HCT116 (cell line): ENCODE data around the gene UPK3BL1. TPM values are rescaled to one million over a fixed set of nuclear protein-coding genes. Genes with fewer than 3 reads are reported as not detected.
A peak's percentile ranks its signal among the peaks of the same experiment; 100 is the strongest.
"Not testable (repeated sequence)": the region's sequence is repeated elsewhere in the genome, so short reads cannot be mapped to it uniquely, and the experiment has no call there.

Experiments
- ATAC-seq: fragments of 200-7000 bp; cut with Tn5 transposase; 2 replicates; pipeline ENCODE4 v1.9.1; 2020; ENCODE audit warnings: mild to moderate bottlenecking, moderate library complexity
- BruUV-seq: library from RNA; stranded (reverse); fragments of 400-500 nt; replicated peaks from 2 replicates; lab custom pipeline; 2021; lab: Mats Ljungman, UMichigan
- CTCF ChIA-PET: fragments of 300-600 bp; sonication (Branson Sonifier 250); formaldehyde crosslinking; loops from one replicate; lab custom pipeline; 2021; ENCODE audit warnings: antibody characterized with exemption; lab: Charles Lee
- POLR2A ChIA-PET: fragments of 300-600, 350-600 bp; sonication (Branson Sonifier 250); formaldehyde crosslinking; loops from one replicate; lab custom pipeline; 2021; ENCODE audit warnings: antibody characterized with exemption; lab: Charles Lee
- RAD21 ChIA-PET, 2 experiments: fragments of 300-600 bp; sonication (Branson Sonifier 250); formaldehyde crosslinking; loops; one replicate each; lab custom pipeline; 2023; ENCODE audit warnings: low total read pairs in 2 of 2; ENCODE audit not compliant: uncharacterized antibody in 2 of 2, unreplicated experiment in 2 of 2, low non-redundant PET in 1 of 2; lab: Charles Lee
- DNase-seq: peaks from one replicate; pipeline ENCODE4 v3.0.0-alpha.2; 2010; ENCODE audit warnings: low read depth, low spot score
- H2AFZ ChIP-seq: fragments of 200-600 bp; shearing (Covaris generic), sonication (generic); 2 replicates; pipeline ENCODE4 v1.6.1; 2017; ENCODE audit warnings: low read depth, mixed run types, mixed read lengths, antibody characterized with exemption, low read length; ENCODE audit not compliant: poor library complexity, severe bottlenecking
- H3K27ac ChIP-seq: 2 replicates; pipeline ENCODE4 v1.5.1; 2012; ENCODE audit warnings: low read depth, low read length
- H3K27me3 ChIP-seq: fragments of 200-600 bp; sonication (generic); 2 replicates; pipeline ENCODE4 v1.6.1; 2016; ENCODE audit warnings: mixed run types, low read length, mixed read lengths; ENCODE audit not compliant: insufficient read depth
- H3K36me3 ChIP-seq, 2 experiments: fragments of 200-500 bp in 1 of 2; fragments of 200-600 bp in 1 of 2; sonication (Bioruptor generic) in 1 of 2; sonication (generic) in 1 of 2; 2 replicates each; pipeline versions ENCODE4 v1.5.1 to v1.6.1; 2014 to 2016; ENCODE audit warnings: low read length in 2 of 2, inconsistent platforms in 1 of 2, mixed read lengths in 1 of 2, mixed run types in 1 of 2; ENCODE audit not compliant: insufficient read depth in 2 of 2, control insufficient read depth in 1 of 2
- H3K4me1 ChIP-seq, 2 experiments: fragments of 200-600 bp in 1 of 2; sonication (generic) in 1 of 2; 2 replicates each; pipeline versions ENCODE4 v1.5.1 to v1.6.1; 2012 to 2017; ENCODE audit warnings: low read length in 2 of 2, inconsistent platforms in 1 of 2, mild to moderate bottlenecking in 1 of 2, mixed read lengths in 1 of 2, mixed run types in 1 of 2, moderate library complexity in 1 of 2; ENCODE audit not compliant: insufficient read depth in 2 of 2, control insufficient read depth in 1 of 2
- H3K4me2 ChIP-seq: fragments of 200-600 bp; sonication (generic); 2 replicates; pipeline ENCODE4 v1.6.1; 2017; ENCODE audit warnings: mixed run types, low read length, mixed read lengths
- H3K4me3 ChIP-seq, 2 experiments: fragments of 200-600 bp in 1 of 2; sonication (generic) in 1 of 2; replicated peaks in 1 of 2; 2 replicates each; pipeline ENCODE4 v1.5.1; 2011 to 2016; ENCODE audit warnings: low read length in 2 of 2, control low read depth in 1 of 2, low read depth in 1 of 2, mild to moderate bottlenecking in 1 of 2, mixed read lengths in 1 of 2, mixed run types in 1 of 2
- H3K79me2 ChIP-seq: fragments of 200-600 bp; sonication (generic); 2 replicates; pipeline ENCODE4 v1.6.1; 2017; ENCODE audit warnings: mild to moderate bottlenecking, mixed run types, low read length, moderate library complexity, mixed read lengths; ENCODE audit not compliant: insufficient read depth
- H3K9ac ChIP-seq: fragments of 200-600 bp; sonication (generic); 2 replicates; pipeline ENCODE4 v1.6.1; 2016; ENCODE audit warnings: low read length, mixed read lengths
- H3K9me2 ChIP-seq: fragments of 200-600 bp; sonication (generic), shearing (Covaris generic); 2 replicates; pipeline ENCODE4 v1.6.1; 2017; ENCODE audit warnings: mixed run types, mild to moderate bottlenecking, moderate library complexity; ENCODE audit not compliant: insufficient read depth
- H3K9me3 ChIP-seq, 2 experiments: fragments of 200-500 bp in 1 of 2; fragments of 200-600 bp in 1 of 2; sonication (Bioruptor generic) in 1 of 2; sonication (generic) in 1 of 2; 2 replicates each; pipeline ENCODE4 v1.6.1; 2014 to 2017; ENCODE audit warnings: low read length in 2 of 2, mixed read lengths in 2 of 2, inconsistent platforms in 1 of 2, low read depth in 1 of 2, mild to moderate bottlenecking in 1 of 2, mixed run types in 1 of 2, moderate library complexity in 1 of 2; ENCODE audit not compliant: control insufficient read depth in 1 of 2, insufficient read depth in 1 of 2
- H4K20me1 ChIP-seq: fragments of 200-600 bp; sonication (generic), shearing (Covaris generic); 2 replicates; pipeline ENCODE4 v1.6.1; 2017; ENCODE audit warnings: mixed run types, mild to moderate bottlenecking, moderate library complexity; ENCODE audit not compliant: insufficient read depth
- intact Hi-C: fragments of 100-400 bp; cut with micrococcal nuclease; formaldehyde crosslinking; loops from 2 replicates; pipeline ENCODE4 v1.10.0; 2022
- total RNA-seq: library from RNA; stranded (reverse); gene quantifications from one replicate; pipeline ENCODE4 v1.2.1, GENCODE V29; 2021; ENCODE audit not compliant: unreplicated experiment

Gene UPK3BL1
- total RNA-seq, 1 experiment from 2014 or later: 7.1 TPM

GRCh38 chr7:102593637-102594334 lies 48.8 kb downstream of the UPK3BL1 start:
- H2AFZ ChIP-seq, H4K20me1 ChIP-seq, CTCF ChIA-PET, H3K9ac ChIP-seq, POLR2A ChIA-PET, DNase-seq, H3K27ac ChIP-seq, H3K27me3 ChIP-seq, H3K4me1 ChIP-seq, ATAC-seq, RAD21 ChIA-PET, BruUV-seq, H3K4me3 ChIP-seq, H3K4me2 ChIP-seq, H3K9me2 ChIP-seq, H3K9me3 ChIP-seq, H3K79me2 ChIP-seq, intact Hi-C loops, H3K36me3 ChIP-seq: not testable (repeated sequence)

GRCh38 chr7:102592477-102593019 lies 50.0 kb downstream of the UPK3BL1 start:
- intact Hi-C loops: not testable (repeated sequence)

DNA sequence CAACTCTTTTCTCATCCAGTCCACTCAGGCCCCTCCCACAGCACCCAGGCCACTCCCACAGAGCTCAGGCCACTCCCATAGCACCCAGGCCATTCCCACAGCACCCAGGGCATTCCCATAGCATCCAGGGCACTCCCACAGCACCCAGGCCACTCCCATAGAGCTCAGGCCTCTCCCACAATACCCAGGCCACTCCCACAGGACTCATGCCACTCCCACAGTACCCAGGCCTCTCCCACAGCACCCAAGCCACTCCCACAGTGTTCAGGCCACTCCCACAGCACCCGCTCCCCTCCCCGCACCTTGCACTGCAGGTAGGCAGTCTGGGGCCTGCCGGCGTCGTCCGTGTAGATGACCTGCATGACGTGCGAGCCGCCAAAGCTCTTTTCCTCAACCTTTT lies 52.7 kb downstream of the UPK3BL1 start:
- H3K9me2 ChIP-seq, H3K9me3 ChIP-seq, H3K27ac ChIP-seq, H3K4me1 ChIP-seq, H3K79me2 ChIP-seq, DNase-seq, RAD21 ChIA-PET, H3K4me3 ChIP-seq, H3K9ac ChIP-seq, CTCF ChIA-PET, H4K20me1 ChIP-seq, H3K36me3 ChIP-seq, intact Hi-C loops, H2AFZ ChIP-seq, BruUV-seq, H3K27me3 ChIP-seq, H3K4me2 ChIP-seq, POLR2A ChIA-PET: not testable (repeated sequence)
- peak; percentile 87 for ATAC-seq

More at GRCh38 chr7:102592477-102593019, 50.0 kb downstream of the UPK3BL1 start:
- H2AFZ ChIP-seq, H3K9me3 ChIP-seq, H3K4me3 ChIP-seq, H3K9ac ChIP-seq, RAD21 ChIA-PET, H3K4me1 ChIP-seq, H3K79me2 ChIP-seq, BruUV-seq, DNase-seq, CTCF ChIA-PET, H3K4me2 ChIP-seq, H3K27ac ChIP-seq, H3K27me3 ChIP-seq, H3K36me3 ChIP-seq, POLR2A ChIA-PET, H4K20me1 ChIP-seq, H3K9me2 ChIP-seq: not testable (repeated sequence)
- ATAC-seq: peak; percentile 77

Other genes with a start within 250 kb of the UPK3BL1 start
- gene PRKRIP1, start 246.4 kb downstream of the UPK3BL1 start, total RNA-seq: 23.0 TPM
- 13.2 TPM for gene ORAI2, start 209.2 kb downstream of the UPK3BL1 start, total RNA-seq
- 14.9 TPM for gene ALKBH4, start 177.9 kb downstream of the UPK3BL1 start, total RNA-seq
- gene LRWD1, start 177.8 kb downstream of the UPK3BL1 start, total RNA-seq: 39.5 TPM
- 54.9 TPM for gene POLR2J, start 163.9 kb downstream of the UPK3BL1 start, total RNA-seq
- 6.0 TPM for gene RASA4B, start 125.0 kb downstream of the UPK3BL1 start, total RNA-seq
- 7.0 TPM for gene UPK3BL2, start 99.1 kb downstream of the UPK3BL1 start, total RNA-seq
- gene SPDYE2, start 91.6 kb downstream of the UPK3BL1 start, total RNA-seq: not detected
- 14.0 TPM for gene POLR2J3, start 70.2 kb downstream of the UPK3BL1 start, total RNA-seq
- 18.3 TPM for gene RASA4, start 26.0 kb downstream of the UPK3BL1 start, total RNA-seq
- gene SPDYE2B, start 7.5 kb upstream of the UPK3BL1 start, total RNA-seq: not detected
- 6.2 TPM for gene POLR2J2, start 28.9 kb upstream of the UPK3BL1 start, total RNA-seq
- gene FAM185A, start 106.2 kb upstream of the UPK3BL1 start, total RNA-seq: 8.0 TPM